Measurements from ENCODE around the gene METTL17.

DNA sequence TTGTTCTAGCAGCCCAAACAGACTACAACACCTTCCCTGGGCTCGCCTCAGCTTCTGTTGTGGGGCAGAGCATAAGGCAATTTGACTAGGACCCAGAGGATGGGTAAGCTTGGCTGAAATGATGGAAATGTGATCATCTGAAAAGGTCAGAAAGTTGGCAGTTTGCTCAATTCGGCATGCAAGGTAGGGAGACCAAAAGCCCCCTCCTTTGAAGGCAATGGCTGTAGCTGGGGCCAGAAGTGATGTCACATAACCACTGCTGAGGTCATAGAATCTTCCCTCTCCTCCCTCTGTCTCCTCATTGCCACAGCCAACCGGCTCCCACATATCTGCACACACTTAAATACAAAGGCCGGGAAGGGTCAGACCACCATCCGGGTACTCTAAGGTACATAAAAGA is 40.1 kb downstream of the METTL17 start, which contains the start of gene TPPP2:
- no peak for TF ChIP-seq TAF1 (IDR thresholded peaks at IDR 0.05; ENCODE audit: low read depth, low read length)
- no peak for TF ChIP-seq POLR2A (IDR thresholded peaks at IDR 0.05; ENCODE audit: low read depth, low read length)
- TF ChIP-seq POLR2AphosphoS5 (IDR thresholded peaks at IDR 0.05; ENCODE audit: low read depth, low read length) = no peak
- no peak for TF ChIP-seq SPI1 (IDR thresholded peaks at IDR 0.05; ENCODE audit: low read depth, low read length)
- TF ChIP-seq POU2F2 (IDR thresholded peaks at IDR 0.05; ENCODE audit: low read depth, low read length) = no peak
